ENCODE data around the gene C22orf39.
A peak's percentile ranks its signal among the peaks of the same experiment; 100 is the strongest.
"Not testable (repeated sequence)": the region's sequence is repeated elsewhere in the genome, so short reads cannot be mapped to it uniquely, and the experiment has no call there.

The C22orf39 gene

DNA sequence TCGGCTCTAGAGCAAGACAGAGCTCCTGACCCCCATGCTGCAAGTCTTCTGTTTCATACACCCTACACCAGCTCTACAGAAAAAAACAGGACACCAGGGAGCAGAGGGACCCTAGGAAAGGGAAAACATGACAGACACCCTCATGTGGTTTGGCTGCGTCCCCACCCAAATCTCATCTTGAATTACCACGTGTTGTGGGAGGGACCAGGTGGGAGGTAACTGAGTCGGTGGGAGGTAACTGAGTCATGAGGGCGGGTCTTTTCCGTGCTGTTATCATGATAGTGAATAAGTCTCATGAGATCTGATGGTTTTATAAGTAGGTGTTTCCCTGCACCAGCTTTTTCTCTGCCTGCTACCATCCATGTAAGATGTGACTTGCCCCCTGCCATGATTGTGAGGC, 6.6 kb upstream of the C22orf39 start:
- no peak for DNase-seq (ENCODE audit: low read depth in 2 of 2)

DNA sequence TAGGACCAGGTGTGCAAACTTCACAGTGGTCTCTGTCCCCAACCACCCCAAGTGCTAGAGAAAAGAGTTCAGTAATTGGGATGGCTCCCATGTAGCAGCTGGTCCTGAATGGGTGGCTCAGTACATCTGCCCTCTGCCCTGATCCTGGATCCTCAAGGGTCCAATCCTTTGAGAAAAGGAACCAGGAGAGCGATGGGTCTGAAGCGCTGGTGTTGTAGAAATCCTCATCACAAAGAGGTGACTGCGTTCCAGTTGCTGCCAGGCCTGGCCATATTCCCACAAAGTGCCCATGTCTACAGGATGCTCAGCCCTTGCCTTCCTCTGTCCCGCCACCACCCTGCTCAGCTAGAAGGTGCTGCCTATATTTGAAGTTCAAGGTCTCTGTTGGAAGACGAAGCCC, 6.2 kb upstream of the C22orf39 start:
- DNase-seq (ENCODE audit: low read depth in 2 of 2): no peak

DNA sequence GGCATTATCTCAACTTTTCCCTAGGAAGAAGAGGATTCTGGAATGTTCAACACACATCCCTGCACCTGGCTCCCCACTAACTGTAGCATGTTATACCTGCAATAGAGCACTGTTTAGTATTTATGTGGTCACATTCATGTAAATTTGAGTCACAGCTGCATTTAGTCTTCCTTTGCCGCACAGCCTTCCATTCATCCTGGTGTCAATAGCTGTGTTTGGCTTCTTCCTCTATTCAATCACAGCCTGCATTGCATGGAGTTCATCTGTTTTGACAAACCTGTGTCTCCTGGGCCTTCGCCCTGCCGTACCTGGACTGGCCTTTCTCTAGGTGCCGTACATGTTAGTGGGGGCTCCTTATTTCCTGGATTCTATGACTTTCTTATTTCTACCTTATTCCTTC, 4.1 kb upstream of the C22orf39 start:
- DNase-seq (ENCODE audit: low read depth in 2 of 2): no peak

DNA sequence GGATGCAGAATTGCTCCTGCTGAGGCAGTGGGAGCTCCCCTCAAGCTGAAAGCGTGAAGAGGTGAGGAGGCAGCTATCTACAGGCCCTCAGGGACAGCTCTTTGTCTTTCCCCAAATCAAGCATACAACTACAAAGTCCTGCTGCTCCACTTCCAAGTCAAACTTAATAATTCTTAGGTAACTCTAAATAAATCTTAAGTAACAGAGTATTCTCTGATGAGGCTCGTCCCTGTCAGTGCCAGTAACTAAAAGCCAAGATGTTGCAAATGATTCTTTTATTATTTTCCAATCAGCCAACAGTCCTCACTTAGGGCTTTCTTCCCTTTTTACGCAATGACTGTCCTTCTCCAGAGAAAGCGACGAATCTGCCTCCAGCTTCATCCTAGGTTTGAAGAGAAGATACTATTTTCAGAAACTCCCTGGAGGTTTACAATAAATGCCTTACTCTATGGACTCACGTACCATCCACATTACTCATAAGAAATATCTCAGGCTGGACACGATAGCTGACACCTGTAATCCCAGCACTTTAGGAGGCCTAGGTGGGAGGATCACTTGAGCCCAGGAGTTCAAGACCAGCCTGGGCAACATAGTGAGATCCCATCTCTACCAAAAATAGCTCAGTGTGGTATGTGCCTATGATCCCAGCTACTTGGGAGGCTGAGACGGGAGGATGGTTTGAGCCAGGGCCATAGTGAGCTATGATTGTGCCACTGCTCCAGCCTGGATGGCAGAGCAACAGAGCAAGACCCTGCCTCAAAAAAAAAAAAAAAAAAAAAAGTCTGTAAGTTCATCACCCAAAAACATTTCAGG, 3.1 kb upstream of the C22orf39 start:
- DNase-seq (ENCODE audit: low read depth in 2 of 2): no peak

DNA sequence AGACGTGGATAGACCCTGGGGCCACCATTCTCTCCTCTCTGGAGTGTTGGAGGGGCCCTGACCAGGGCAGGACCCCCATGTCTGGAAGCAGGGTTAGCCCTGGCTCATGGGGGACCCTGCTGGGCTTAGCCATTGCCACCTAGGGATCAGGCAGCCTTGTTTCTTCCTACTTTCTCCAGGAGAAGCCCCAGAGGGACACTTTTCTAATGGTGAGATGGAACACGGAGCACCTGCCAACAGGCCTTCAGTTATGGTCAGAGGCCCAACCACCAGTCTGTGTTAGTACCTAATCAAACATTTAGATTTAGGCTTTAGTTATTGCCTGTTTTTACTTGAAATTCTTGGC, 1.9 kb upstream of the C22orf39 start:
- DNase-seq (ENCODE audit: low read depth in 2 of 2): no peak

DNA sequence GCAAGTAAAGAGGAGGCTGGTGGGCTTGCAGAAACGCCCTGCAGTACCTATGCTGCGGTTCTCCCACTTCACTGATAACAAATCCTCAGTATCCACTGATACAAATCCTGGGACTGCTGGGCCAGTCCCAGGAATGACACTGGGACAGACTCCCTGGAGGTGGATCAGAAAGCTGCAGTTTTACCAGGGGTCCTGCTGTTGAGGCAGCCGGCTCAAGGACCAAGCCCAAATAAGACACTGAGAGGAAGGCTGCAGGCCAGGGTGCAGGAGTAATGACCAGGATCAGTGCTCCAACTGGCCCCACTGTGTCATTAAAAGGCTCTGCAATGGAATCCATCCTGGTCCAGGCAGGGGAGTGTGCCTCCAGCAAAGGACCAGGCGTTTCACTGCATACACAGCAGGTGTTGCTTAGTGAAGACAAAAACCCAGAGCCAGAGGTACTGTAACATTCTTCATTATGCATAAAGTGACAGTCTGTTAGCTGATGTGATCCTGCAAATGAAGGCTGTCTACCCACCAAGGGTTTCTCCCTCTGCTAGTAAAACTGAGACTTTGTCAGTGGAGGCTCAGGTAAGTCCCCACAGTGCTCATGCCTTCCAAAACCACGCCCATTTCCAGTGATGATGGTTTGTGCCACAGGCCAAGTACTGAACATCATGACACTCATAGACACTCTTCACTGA, 1.4 kb upstream of the C22orf39 start:
- no peak for DNase-seq (ENCODE audit: low read depth in 2 of 2)

DNA sequence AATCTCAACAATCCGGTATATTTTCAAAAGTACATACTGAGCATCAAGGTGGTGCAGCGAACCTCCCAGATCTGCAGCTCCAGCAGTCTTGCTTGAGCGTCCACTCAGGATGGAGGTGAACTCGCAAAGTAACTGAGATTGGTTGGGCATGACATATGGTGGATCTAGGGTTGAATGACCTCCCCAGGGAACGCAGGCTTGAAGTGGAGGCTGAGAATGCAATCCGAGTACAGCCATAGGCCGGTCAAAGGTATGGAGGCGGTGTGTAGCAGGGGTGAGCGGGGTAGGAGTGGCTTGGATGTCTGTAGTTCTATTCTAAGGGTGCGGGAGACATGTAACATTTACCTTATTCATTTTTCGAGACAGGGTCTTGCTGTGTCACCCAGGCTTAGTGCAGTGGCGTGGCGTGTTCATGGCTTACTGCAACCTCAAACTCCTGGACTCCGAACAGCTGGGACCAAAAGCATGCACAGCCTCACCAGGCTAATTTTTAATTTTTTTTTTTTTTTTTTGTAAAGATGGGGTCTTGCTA, 631 bp upstream of the C22orf39 start:
- no peak for DNase-seq (ENCODE audit: low read depth in 2 of 2)

DNA sequence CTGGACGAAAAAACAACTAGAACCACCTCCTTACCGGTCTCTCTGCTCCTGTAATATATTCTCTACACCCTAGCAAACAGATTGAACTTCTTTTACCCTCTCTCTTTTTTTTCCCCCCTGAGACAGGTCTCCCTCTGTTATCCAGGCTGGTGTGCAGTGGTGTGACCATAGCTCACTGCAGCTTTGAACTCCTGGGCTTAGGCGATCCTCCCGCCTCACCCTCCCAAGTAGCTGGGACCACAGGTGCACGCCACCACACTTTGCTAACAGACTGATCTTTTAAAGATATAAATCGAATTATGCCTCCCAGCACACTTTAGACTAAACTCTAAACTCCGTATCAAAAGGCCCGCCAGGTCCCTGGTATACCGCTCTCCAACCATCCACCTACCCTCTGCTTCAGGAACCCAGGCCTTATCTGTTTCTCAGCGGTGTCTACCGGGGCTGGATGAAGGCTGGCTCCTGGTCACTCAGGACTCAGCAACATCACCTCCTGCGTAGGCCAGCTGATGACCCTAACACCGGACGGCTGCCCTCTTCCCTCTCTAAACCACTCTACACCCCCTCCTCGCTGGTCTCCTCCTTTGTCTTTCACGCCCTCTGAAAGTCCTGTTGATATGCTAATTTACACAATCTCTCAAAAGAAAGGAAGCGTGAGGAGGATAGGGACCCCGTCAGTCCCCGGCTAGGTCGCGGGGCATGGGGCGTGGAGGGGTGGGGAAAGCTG, 745 bp downstream of the C22orf39 start:
- no peak for DNase-seq (ENCODE audit: low read depth in 2 of 2)

DNA sequence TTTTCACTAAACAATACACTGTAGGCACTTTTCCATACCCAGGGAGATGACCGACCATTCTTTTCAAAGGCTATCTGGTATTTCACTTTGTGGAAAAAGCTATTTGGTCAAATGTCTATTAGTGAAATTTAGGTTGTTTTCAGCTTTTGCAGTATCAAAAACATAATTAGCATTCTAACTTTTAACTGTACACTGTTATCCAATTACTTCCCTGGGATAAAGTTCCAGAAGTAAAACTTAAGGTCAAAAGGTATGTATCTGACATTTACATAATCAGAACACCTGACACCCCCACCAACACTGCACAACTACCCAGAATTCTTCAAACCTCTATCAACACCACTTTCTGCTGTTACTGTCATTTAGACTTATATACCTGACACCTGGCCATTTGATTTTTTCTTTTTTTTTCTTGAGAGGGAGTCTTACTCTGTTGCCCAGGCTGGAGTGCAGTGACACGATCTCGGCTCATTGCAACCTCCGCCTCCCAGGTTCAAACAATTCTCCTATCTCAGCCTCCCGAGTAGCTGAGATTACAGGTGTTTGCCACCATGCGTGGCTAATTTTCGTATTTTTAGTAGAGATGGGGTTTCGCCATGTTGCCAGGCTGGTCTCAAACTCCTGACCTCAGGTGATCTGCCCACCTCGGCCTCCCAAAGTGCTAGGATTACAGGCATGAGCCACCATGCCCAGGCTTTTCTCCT, 2.1 kb downstream of the C22orf39 start:
- not testable (repeated sequence) for DNase-seq (ENCODE audit: low read depth in 2 of 2)

DNA sequence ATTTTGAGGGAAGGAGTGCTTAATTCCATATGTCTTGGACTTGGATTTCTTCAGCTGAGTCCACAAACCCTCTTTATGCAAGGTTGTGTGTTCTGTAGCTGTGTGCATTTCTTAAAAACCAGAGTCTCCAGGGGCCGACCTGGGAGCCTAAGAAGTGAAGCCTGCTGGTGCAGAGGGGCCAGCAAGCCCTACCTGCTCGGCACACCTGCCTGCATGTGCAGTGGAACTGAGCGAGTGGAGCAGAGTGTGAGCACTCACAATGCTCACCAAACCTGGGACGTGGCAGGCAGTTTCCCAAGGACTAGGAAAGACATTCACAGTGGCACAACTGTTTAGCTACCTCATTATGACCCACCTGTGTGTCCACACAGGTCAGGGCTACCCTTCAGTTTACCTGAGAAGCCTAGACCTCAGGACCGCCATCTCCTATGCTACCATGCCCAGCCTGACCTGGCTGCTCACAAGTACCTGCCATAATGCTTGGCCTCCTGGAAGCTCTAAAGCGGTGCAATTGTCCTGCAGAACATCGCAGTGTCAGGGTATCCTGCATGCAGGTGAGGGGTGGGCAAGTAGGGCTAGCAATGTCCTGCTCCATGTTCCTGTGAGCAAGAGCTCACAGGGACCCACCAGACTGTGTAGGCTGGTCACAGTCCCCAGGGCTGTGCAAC, 3.8 kb downstream of the C22orf39 start:
- DNase-seq (ENCODE audit: low read depth in 2 of 2): no peak

DNA sequence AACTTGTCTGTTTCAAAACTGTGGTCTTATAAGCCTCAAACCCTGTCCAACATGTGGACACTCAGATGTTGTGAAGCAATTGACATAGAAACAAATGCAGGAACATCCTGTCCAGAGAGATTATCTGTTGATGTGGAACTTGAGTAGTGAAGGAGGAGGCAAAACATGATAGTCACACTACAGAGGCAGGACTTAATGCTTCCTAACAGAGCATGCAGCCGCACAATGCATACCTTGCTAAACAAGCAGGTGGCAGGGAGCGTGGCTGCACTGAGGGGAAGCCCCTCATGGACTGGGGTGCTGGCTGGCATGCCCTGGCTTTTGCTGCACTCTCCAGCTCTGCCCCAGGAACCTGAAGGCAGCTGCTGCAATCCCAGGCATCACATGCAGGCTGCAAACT, 5.3 kb downstream of the C22orf39 start:
- no peak for DNase-seq (ENCODE audit: low read depth in 2 of 2)

DNA sequence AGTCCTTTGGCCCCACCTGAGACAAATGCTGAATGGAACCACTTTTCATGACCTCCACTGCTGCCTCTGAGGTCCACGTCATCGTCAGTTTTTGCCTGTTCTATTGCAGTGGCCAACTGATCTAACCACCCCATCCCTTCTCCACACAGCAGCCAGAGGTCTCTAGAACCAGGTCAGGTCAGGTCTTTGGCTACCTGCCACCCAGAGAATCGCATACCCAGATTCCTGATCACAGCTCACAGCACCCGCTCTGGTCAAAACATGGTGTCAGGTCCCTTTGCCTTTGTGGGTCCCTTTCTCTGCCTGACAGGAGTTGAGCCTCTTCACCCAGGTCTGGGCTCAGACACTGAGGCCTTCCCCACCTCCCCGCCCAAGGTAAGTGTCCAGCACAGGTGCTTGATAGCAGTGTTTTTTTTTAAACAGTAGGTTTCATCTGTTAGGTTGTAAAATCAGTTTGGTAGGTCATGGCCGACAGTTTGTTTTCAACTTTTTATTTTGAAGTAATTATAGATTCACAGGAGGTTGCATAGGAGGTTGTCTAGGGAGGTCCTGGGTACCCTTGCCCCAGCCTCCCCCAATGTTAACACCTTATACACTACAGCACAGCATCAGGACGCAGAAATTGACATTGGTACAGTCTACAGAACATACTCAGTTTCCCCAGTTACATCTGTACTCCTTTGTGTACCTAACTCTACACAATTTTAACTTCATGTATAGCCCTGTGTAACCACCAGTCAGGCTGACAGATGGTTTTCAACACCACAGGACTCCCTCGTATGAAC, 6.9 kb downstream of the C22orf39 start:
- DNase-seq (ENCODE audit: low read depth in 2 of 2): no peak

DNA sequence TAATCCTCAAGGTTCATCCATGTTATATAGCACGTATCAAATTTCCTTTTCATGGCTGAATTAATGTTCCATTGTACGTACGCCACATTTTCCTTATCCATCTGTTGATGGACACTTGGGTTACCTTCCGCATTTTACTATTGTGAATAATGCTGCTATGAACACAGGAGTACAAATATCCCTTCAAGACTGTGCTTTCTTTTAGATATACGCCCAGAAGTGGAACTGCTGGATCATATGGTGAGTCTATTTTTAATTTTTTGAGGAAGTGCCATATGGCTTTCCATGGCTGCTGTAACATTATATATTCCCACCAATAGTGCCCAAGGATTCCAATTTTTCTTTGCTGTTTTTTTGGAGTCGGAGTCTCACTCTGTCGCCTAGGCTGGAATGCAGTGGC, 9.2 kb downstream of the C22orf39 start:
- DNase-seq (ENCODE audit: low read depth in 2 of 2): no peak

DNA sequence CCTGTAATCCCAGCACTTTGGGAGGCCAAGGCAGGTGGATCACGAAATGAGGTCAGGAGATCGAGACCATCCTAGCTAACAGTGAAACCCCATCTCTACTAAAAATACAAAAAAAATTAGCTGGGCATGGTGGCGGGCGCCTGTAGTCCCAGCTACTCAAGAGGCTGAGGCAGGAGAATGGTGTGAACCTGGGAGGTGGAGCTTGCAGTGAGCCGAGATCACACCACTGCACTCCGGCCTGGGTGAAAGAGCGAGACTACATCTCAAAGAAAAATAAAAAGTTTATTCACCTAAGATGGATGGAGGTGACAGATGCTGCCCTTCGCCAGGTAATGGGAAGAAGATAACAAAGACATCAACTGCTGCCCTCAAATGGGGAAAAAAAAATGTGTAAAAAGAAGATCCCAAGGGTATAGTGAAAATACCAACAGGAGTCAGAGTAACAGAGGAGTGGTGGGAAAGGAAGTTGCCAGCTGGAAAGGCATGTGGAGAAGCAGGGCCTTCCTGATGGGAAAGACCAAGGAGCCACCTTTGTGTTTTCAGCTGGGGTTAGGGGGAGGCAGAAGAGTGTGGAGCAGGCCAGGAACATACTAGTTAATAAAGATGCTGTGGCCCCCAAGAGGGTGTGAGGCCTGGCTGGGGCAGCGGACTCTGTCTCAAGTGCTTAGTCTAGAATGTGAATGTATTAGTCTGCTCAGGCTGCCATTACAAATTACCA, 10.9 kb downstream of the C22orf39 start:
- not testable (repeated sequence) for DNase-seq (ENCODE audit: low read depth in 2 of 2)

DNA sequence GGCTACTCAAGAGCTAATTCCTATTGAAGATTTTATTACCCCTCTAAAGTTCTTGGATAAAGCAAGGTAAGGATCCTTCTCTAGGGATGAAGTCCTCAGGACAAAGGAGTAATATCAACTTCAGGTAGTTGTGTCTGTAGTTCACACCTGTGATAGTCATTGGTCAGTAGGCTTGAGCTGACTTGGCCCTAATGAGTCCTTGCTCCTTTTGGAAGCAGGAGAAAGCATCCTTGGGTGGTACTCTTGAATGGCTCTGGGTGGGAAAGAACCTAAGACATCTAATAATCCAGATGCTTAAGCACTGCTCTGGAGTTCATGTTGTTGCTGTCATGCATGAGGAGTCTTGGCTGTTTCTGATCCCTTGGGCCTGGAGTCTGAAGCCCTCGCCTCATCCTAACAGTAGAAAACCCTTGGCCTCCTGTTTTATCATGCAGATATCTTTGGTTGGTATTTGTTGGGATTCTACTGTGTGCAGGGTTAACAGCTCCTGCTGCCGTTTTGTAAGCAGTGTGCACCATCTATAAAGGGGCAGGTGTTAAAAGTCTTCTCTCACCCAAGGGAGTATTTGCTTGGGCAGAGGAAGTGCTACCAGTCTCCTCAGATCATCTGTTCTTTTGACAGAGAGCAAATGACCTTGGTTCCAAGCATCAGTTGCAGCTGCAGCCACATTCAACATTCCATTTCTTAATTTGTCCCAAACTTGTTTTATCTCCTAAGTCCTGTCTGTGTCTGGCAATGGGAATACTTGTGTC, 12.5 kb downstream of the C22orf39 start:
- no peak for DNase-seq (ENCODE audit: low read depth in 2 of 2)

DNA sequence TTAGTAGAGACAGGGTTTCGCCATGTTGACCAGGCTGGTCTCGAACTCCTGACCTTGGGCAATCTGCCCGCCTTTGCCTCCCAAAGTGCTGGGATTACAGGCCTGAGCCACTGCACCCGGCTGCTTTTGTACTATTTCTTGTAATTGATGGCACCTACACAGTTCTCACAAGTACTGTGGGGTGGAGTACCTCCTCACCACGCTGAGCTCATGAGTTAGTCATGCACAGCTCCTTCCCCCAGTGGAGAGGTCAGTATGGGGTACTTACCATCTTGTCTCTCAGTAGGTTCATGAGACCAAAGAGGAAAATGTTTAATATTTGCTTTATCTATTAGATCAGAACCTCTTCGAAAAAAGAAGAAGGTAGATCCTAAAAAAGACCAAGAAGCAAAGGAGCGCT, 13.1 kb downstream of the C22orf39 start:
- no peak for DNase-seq (ENCODE audit: low read depth in 2 of 2)

DNA sequence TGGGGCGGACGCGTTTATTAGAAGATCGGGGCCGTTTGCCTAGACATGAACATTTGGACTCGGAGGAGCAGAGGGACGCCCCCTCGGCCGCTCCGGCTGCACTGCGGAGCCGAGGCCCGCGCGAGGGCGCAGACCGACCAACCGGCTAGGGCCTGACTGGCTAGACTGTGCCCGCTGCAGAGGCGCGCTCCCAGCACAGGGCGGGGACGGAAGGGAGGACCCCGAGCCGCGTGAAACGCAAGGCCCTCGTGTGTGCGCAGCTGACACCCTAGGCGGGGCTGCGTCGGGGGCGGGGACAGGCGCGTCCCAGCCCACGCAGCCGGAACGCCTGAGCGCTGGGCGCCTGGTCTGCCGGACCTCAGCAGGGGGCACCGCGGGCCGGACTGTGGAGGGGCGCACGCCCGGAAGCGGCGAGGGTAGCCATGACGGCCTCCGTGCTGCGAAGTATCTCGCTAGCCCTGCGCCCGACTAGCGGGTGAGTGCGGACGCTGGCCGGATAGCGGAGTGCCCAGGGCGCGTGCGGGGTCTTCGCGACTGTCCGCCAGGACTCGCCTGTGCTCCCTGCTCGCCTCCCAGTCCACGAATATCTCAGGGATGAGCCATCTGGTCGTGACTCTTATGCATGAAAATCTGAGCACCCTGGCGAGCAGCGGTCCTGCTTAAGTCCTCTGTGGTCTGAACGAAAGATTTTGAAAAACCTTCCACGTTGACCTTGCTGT, 15.2 kb downstream of the C22orf39 start, which contains the start of gene MRPL40:
Gene MRPL40 (plus strand): TSS at position 413 of the 719 bp plus-strand sequence. CDS start 10 bp downstream, at position 423.
- peak; percentile 79 to 91 for DNase-seq (ENCODE audit: low read depth in 2 of 2)

DNA sequence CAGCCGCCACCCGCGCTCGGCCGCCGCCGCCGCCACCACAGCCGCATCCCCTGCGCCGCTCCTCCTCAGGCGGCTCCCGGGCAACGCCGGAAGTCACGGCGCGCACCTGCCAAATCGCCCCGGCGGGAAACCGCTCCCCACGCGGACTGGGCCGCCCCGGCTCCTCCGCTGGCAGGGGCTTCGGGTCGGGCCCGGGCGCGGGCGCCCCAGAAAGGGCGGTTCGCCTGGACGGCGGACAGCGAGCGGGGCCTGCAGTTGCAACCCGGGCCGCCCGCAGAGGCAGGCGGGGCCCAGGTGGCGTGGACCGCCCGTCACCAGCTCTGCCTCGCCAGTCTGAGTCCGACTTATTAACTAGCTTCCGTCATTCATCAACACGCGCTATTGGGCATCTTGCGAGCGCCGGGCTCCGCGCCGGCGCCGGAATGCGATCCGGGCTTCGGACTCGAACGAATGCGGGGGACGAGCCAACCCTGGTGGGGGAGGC, 15.8 kb downstream of the C22orf39 start, which contains the start of gene HIRA:
Gene HIRA (minus strand): TSS at position 85 of the 484 bp plus-strand sequence. CDS start 257 bp downstream, outside the sequence.
- DNase-seq (ENCODE audit: low read depth in 2 of 2): peak; percentile 65 to 79

Measured in stimulated activated CD8-positive, alpha-beta memory T cell treated with anti-CD3 and anti-CD28 coated beads, Interleukin-7, amount 100 ng/mL, for 4 hours (primary cell).